CD4-positive, alpha-beta memory T cell (primary cell): ENCODE results near the gene DBH. TPM values are rescaled to one million over a fixed set of nuclear protein-coding genes. Genes with fewer than 3 reads are reported as not detected.
A peak's percentile ranks its signal among the peaks of the same experiment; 100 is the strongest.

ENCODE experiments used
- CTCF ChIA-PET: fragments of 350-600 bp; sonication (Branson Sonifier 250); formaldehyde crosslinking; loops from one replicate; lab custom pipeline; 2021; ENCODE audit warnings: inconsistent platforms; ENCODE audit not compliant: partially characterized antibody; lab: Charles Lee
- POLR2A ChIA-PET: fragments of 350-600 bp; sonication (Branson Sonifier 250); formaldehyde crosslinking; loops from one replicate; lab custom pipeline; 2021; ENCODE audit not compliant: partially characterized antibody; lab: Charles Lee
- DNase-seq, 5 donors: peaks; one replicate each; pipeline versions ENCODE4 v3.0.0 to v3.0.0-alpha.2; 2020 to 2022; ENCODE audit warnings: mixed read lengths in 1 of 5
- H3K27ac ChIP-seq: one replicate; pipeline ENCODE4 v1.7.0; 2013; ENCODE audit warnings: low read depth, low read length
- H3K27me3 ChIP-seq: 2 replicates; pipeline ENCODE4 v1.7.0; 2013; ENCODE audit warnings: mild to moderate bottlenecking, low read length, moderate library complexity; ENCODE audit not compliant: insufficient read depth
- H3K36me3 ChIP-seq: 2 replicates; pipeline ENCODE4 v1.7.0; 2013; ENCODE audit warnings: mild to moderate bottlenecking, low read length, moderate library complexity; ENCODE audit not compliant: insufficient read depth
- H3K4me1 ChIP-seq: 2 replicates; pipeline ENCODE4 v1.7.0; 2013; ENCODE audit warnings: mild to moderate bottlenecking, low read length, moderate library complexity; ENCODE audit not compliant: insufficient read depth
- H3K4me3 ChIP-seq, 2 donors: one replicate each; pipeline ENCODE4 v1.7.0; 2013; ENCODE audit warnings: low read length in 2 of 2, mild to moderate bottlenecking in 1 of 2
- H3K9me3 ChIP-seq, 2 donors: one replicate each; pipeline ENCODE4 v1.7.0; 2013; ENCODE audit warnings: low read length in 2 of 2, control low read depth in 1 of 2; ENCODE audit not compliant: control insufficient read depth in 1 of 2
- H3K27ac Mint-ChIP-seq, 7 donors: one replicate each; pipeline ENCODE4 v1.8.0; 2020 to 2021; ENCODE audit warnings: mixed read lengths in 7 of 7, mild to moderate bottlenecking in 6 of 7, inconsistent platforms in 3 of 7, moderate library complexity in 3 of 7
- H3K27me3 Mint-ChIP-seq, 2 donors: one replicate each; pipeline ENCODE4 v1.8.0; 2020 to 2021; ENCODE audit warnings: mixed read lengths in 2 of 2
- H3K36me3 Mint-ChIP-seq, 2 donors: one replicate each; pipeline ENCODE4 v1.8.0; 2020 to 2021; ENCODE audit warnings: mixed read lengths in 2 of 2, inconsistent platforms in 1 of 2, mild to moderate bottlenecking in 1 of 2
- H3K4me1 Mint-ChIP-seq, 4 donors: one replicate each; pipeline ENCODE4 v1.8.0; 2020 to 2021; ENCODE audit warnings: mixed read lengths in 4 of 4, mild to moderate bottlenecking in 1 of 4
- H3K4me3 Mint-ChIP-seq, 8 donors: one replicate each; pipeline ENCODE4 v1.8.0; 2020 to 2021; ENCODE audit warnings: mixed read lengths in 8 of 8, mild to moderate bottlenecking in 7 of 8, moderate library complexity in 6 of 8, inconsistent platforms in 3 of 8
- H3K9me3 Mint-ChIP-seq, 8 donors: one replicate each; pipeline ENCODE4 v1.8.0; 2020 to 2021; ENCODE audit warnings: mixed read lengths in 8 of 8, mild to moderate bottlenecking in 5 of 8, inconsistent platforms in 3 of 8, moderate library complexity in 1 of 8
- intact Hi-C: fragments of 100-400 bp; cut with micrococcal nuclease; formaldehyde crosslinking; loops from one replicate; pipeline ENCODE4 v1.15.1; 2023
- polyA plus RNA-seq, 2 donors: library from polyadenylated mRNA; unstranded; fragments of 300-500 nt; fragmentation: Illumina TruSeq; gene quantifications; one replicate each; pipeline ENCODE4 v1.2.3, GENCODE V29; 2021
- total RNA-seq, 2 experiments: library from RNA; stranded (reverse); gene quantifications; one replicate each; pipeline ENCODE4 v1.2.3, GENCODE V29; 2021

Gene DBH
- total and polyA plus RNA-seq, 4 experiments from 2014 or later: 0.08 to 0.18 (median 0.09) TPM; not detected in 1

DNA sequence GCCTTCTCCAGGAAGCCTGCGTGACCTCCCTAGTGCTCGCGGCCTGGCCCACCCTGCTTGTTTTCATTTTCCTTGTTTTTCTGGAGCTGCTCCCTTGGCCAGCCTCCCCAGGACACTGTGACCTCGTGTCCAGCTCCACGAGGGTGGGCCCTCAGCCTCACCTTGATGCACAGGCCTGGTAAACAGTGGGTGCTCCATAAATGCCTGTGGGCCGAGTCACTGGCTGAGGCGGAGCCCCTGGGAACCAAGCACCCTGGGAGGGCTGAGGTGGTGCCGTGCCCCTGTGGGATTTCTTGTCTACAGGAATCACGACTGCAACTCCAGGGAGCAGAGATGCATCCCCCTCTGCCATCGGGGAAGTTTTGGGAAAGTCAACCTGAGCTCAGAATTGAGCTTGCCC lies 44.2 kb upstream of the DBH start:
- intact Hi-C loops: no loop called here
- H3K4me3 Mint-ChIP-seq: no peak overlapping the region
- peaks cover 0 to 1% of the 10 kb centered on the region in 2 donors for H3K27me3 Mint-ChIP-seq
- Histone ChIP-seq H3K36me3 (no peaks in the 10 kb centered on the region), H3K4me1 (no peaks in the 10 kb centered on the region), H3K9me3 (peaks cover 0 to 1% of the 10 kb centered on the region in 2 donors), H3K4me3 (no peak overlapping the region), H3K27ac (no peak overlapping the region), H3K27me3 (no peaks in the 10 kb centered on the region)
- DNase-seq: no peak
- peaks cover 0 to 6% (median 4%) of the 10 kb centered on the region in 8 donors for H3K9me3 Mint-ChIP-seq
- peaks cover 0 to 2% (median 0%) of the 10 kb centered on the region in 4 donors for H3K4me1 Mint-ChIP-seq
- CTCF ChIA-PET: interaction anchor here (2.0 kb wide), 1 partner anchor 133 kb away, joined by 5 read pairs; no protein-coding TSS in a partner anchor
- H3K27ac Mint-ChIP-seq: no peak overlapping the region
- H3K36me3 Mint-ChIP-seq: peaks cover 0 to 2% of the 10 kb centered on the region in 2 donors
- POLR2A ChIA-PET: no interaction called here

GRCh38 chr9:133592731-133593409 lies 43.3 kb upstream of the DBH start:
- Histone ChIP-seq H3K27me3 (no peaks in the 10 kb centered on the region), H3K9me3 (peaks cover 0 to 8% of the 10 kb centered on the region in 2 donors), H3K36me3 (no peaks in the 10 kb centered on the region), H3K27ac (no peak overlapping the region), H3K4me1 (no peaks in the 10 kb centered on the region), H3K4me3 (no peak overlapping the region)
- no peak overlapping the region for H3K4me3 Mint-ChIP-seq
- DNase-seq: no peak
- POLR2A ChIA-PET: no interaction called here
- H3K4me1 Mint-ChIP-seq: peaks cover 0 to 2% (median 0%) of the 10 kb centered on the region in 4 donors
- peaks cover 2 to 9% of the 10 kb centered on the region in 2 donors for H3K36me3 Mint-ChIP-seq
- peaks cover 0 to 14% (median 11%) of the 10 kb centered on the region in 8 donors for H3K9me3 Mint-ChIP-seq
- CTCF ChIA-PET: interaction anchor here (0.6 to 2.0 kb wide), 3 partner anchors 132 to 150 kb away, joined by 3 to 5 read pairs (median 3); no protein-coding TSS in a partner anchor
- H3K27me3 Mint-ChIP-seq: peaks cover 0 to 1% of the 10 kb centered on the region in 2 donors
- H3K27ac Mint-ChIP-seq: no peak overlapping the region
- intact Hi-C loops: loop anchor here (1.0 kb wide), 1 partner anchor 133 kb away; no protein-coding TSS in a partner anchor

DNA sequence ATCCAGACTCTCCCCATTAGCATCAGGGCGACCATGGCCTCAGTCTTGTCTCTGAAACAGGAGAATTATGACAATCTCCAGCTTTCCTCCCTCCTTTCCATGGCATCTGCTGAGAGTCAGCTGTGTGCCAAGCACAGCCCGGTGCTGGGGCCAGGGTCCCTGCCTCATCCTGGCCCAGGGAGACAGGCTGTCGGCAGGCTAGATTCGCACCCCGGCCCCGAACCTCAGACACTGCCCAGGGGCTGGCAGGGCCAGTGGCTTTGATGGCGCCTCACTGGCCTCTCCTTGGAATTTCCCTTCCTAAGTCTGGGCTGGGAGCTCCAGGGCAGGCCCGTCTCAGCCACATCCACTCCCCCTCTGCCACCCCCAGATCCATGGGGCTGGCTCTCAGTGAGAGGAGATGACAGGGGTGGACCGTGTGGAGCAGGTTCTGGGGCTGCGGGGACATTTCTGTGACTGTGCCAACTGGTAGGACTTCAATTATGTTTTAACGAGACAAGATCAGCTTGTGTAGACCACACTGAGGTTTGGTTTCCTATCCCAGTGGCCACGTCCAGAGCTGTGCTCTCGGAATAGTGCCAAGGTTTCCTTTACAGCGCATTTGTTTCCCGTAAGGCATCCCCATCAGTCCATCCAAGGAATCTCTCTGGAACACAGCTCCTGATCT lies 42.4 kb upstream of the DBH start:
- intact Hi-C loops: loop anchor here (1.0 kb wide), 1 partner anchor 133 kb away; no protein-coding TSS in a partner anchor
- ChIA-PET POLR2A (no interaction called here), CTCF (interaction anchor here (1.2 to 2.0 kb wide), 3 partner anchors 132 to 188 kb away, joined by 3 to 5 read pairs (median 3); no protein-coding TSS in a partner anchor)
- Histone ChIP-seq H3K4me3 (no peak overlapping the region), H3K36me3 (no peaks in the 10 kb centered on the region), H3K4me1 (no peaks in the 10 kb centered on the region), H3K27me3 (no peaks in the 10 kb centered on the region), H3K27ac (no peak overlapping the region), H3K9me3 (peaks cover 0 to 8% of the 10 kb centered on the region in 2 donors)
- Mint-ChIP-seq H3K4me1 (no peaks in the 10 kb centered on the region), H3K9me3 (peaks cover 0 to 17% (median 12%) of the 10 kb centered on the region in 8 donors), H3K4me3 (no peak overlapping the region), H3K36me3 (peaks cover 2 to 9% of the 10 kb centered on the region in 2 donors), H3K27me3 (peaks cover 0 to 1% of the 10 kb centered on the region in 2 donors), H3K27ac (peak overlapping the region in 1 of 7 donors; percentile 30)
- DNase-seq: no peak

GRCh38 chr9:133594310-133594709 lies 41.9 kb upstream of the DBH start:
- H3K27ac ChIP-seq: no peak overlapping the region
- ChIA-PET CTCF (interaction anchor here (1.2 kb wide), 2 partner anchors 149 to 188 kb away, joined by 3 read pairs; no protein-coding TSS in a partner anchor), POLR2A (no interaction called here)
- no peak for DNase-seq
- no peaks in the 10 kb centered on the region for H3K4me1 ChIP-seq
- Mint-ChIP-seq H3K4me3 (no peak overlapping the region), H3K36me3 (peaks cover 2 to 9% of the 10 kb centered on the region in 2 donors), H3K27me3 (peaks cover 0 to 1% of the 10 kb centered on the region in 2 donors), H3K4me1 (no peaks in the 10 kb centered on the region), H3K27ac (peak overlapping the region in 1 of 7 donors; percentile 45), H3K9me3 (peaks cover 0 to 17% (median 12%) of the 10 kb centered on the region in 8 donors)
- no peaks in the 10 kb centered on the region for H3K27me3 ChIP-seq
- no peak overlapping the region for H3K4me3 ChIP-seq
- peaks cover 0 to 8% of the 10 kb centered on the region in 2 donors for H3K9me3 ChIP-seq
- intact Hi-C loops: no loop called here
- H3K36me3 ChIP-seq: no peaks in the 10 kb centered on the region

GRCh38 chr9:133595910-133596309 lies 40.3 kb upstream of the DBH start:
- ChIA-PET CTCF (no interaction called here), POLR2A (no interaction called here)
- peaks cover 2 to 9% of the 10 kb centered on the region in 2 donors for H3K36me3 Mint-ChIP-seq
- Histone ChIP-seq H3K27ac (no peak overlapping the region), H3K4me3 (no peak overlapping the region), H3K4me1 (no peaks in the 10 kb centered on the region), H3K9me3 (peaks cover 0 to 8% of the 10 kb centered on the region in 2 donors), H3K27me3 (no peaks in the 10 kb centered on the region), H3K36me3 (no peaks in the 10 kb centered on the region)
- H3K4me3 Mint-ChIP-seq: no peak overlapping the region
- DNase-seq: no peak
- H3K27me3 Mint-ChIP-seq: peaks cover 0 to 1% of the 10 kb centered on the region in 2 donors
- intact Hi-C loops: no loop called here
- H3K27ac Mint-ChIP-seq: no peak overlapping the region
- H3K9me3 Mint-ChIP-seq: peaks cover 0 to 17% (median 12%) of the 10 kb centered on the region in 8 donors
- no peaks in the 10 kb centered on the region for H3K4me1 Mint-ChIP-seq

DNA sequence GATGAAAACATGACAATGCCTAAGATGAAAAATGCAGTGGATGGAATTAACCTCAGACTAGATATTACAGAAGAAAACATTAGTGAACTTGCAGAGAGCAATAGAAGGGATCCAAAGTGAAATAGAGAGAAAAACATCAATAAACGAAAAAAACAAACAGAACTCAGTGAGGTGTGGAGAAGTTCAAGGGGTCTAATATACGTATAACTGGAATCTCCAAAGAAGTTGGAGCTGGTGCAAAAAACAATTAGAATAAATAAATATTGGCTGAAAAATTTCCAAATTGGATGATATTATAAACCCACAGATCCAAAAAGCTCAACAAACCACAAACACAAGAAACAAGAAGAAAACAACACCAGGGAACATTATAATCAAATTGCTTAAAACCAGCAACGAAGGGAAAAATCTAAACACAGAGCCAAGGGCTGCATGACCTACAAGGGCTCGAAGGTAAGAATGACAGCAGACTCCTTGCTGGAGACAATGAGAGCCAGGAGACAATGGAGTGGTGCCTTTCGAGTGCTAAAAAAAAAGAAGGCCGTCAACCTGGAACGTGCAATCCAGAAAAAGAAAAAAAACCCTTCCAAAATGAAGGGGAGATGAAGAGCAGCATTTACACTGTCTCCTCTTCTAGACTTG lies 38.7 kb upstream of the DBH start:
- DNase-seq: no peak
- peaks cover 2 to 9% of the 10 kb centered on the region in 2 donors for H3K36me3 Mint-ChIP-seq
- H3K4me1 Mint-ChIP-seq: no peaks in the 10 kb centered on the region
- peaks cover 0 to 3% of the 10 kb centered on the region in 2 donors for H3K27me3 Mint-ChIP-seq
- peaks cover 0 to 17% (median 12%) of the 10 kb centered on the region in 8 donors for H3K9me3 Mint-ChIP-seq
- Histone ChIP-seq H3K4me3 (no peak overlapping the region), H3K27me3 (no peaks in the 10 kb centered on the region), H3K9me3 (peaks cover 0 to 8% of the 10 kb centered on the region in 2 donors), H3K27ac (no peak overlapping the region), H3K4me1 (no peaks in the 10 kb centered on the region), H3K36me3 (no peaks in the 10 kb centered on the region)
- no peak overlapping the region for H3K4me3 Mint-ChIP-seq
- ChIA-PET CTCF (interaction anchor here (0.6 to 0.9 kb wide), 2 partner anchors 9 to 13 kb away, joined by 3 read pairs; no protein-coding TSS in a partner anchor), POLR2A (no interaction called here)
- intact Hi-C loops: no loop called here
- peak overlapping the region in 1 of 7 donors; percentile 11 for H3K27ac Mint-ChIP-seq
